Glutamatergic neuron (in vitro differentiated cells): ENCODE results near the gene AFAP1. TPM values are rescaled to one million over a fixed set of nuclear protein-coding genes. Genes with fewer than 3 reads are reported as not detected.
A peak's percentile ranks its signal among the peaks of the same experiment; 100 is the strongest.

ENCODE experiments used
- DNase-seq: peaks from one replicate; pipeline ENCODE4 v3.0.0; 2022
- H3K27ac Mint-ChIP-seq: one replicate; pipeline ENCODE4 v1.8.0; 2020; ENCODE audit warnings: mild to moderate bottlenecking, mixed read lengths, inconsistent platforms; ENCODE audit not compliant: unreplicated experiment
- H3K27me3 Mint-ChIP-seq: one replicate; pipeline ENCODE4 v1.8.0; 2020; ENCODE audit warnings: mild to moderate bottlenecking, moderate library complexity, mixed read lengths, inconsistent platforms; ENCODE audit not compliant: unreplicated experiment
- H3K36me3 Mint-ChIP-seq: one replicate; pipeline ENCODE4 v1.8.0; 2020; ENCODE audit warnings: mild to moderate bottlenecking, mixed read lengths, inconsistent platforms; ENCODE audit not compliant: unreplicated experiment
- H3K4me1 Mint-ChIP-seq: one replicate; pipeline ENCODE4 v1.8.0; 2020; ENCODE audit warnings: mild to moderate bottlenecking, low read depth, mixed read lengths, inconsistent platforms; ENCODE audit not compliant: unreplicated experiment
- H3K4me3 Mint-ChIP-seq: one replicate; pipeline ENCODE4 v1.8.0; 2020; ENCODE audit warnings: mild to moderate bottlenecking, mixed read lengths, inconsistent platforms; ENCODE audit not compliant: unreplicated experiment
- H3K9me3 Mint-ChIP-seq: one replicate; pipeline ENCODE4 v1.8.0; 2020; ENCODE audit warnings: mild to moderate bottlenecking, moderate library complexity, mixed read lengths, inconsistent platforms; ENCODE audit not compliant: unreplicated experiment
- total RNA-seq: library from RNA; stranded (reverse); fragmentation: NEBNext Ultra II Directional; extraction: Animal tissue kit (Norgen Biotek cat#: 25700); gene quantifications from one replicate; pipeline ENCODE4 v1.2.1, GENCODE V29; 2021; ENCODE audit not compliant: unreplicated experiment
- TF ChIP-seq, protein P1 (sequence below): fragments of 200-600 bp; sonication (generic); IDR thresholded peaks from one replicate; pipeline ENCODE4 v1.5.0; 2021; ENCODE audit not compliant: partially characterized antibody, unreplicated experiment

The AFAP1 gene
- total RNA-seq, 1 donor from 2014 or later, result 528 TPM

DNA sequence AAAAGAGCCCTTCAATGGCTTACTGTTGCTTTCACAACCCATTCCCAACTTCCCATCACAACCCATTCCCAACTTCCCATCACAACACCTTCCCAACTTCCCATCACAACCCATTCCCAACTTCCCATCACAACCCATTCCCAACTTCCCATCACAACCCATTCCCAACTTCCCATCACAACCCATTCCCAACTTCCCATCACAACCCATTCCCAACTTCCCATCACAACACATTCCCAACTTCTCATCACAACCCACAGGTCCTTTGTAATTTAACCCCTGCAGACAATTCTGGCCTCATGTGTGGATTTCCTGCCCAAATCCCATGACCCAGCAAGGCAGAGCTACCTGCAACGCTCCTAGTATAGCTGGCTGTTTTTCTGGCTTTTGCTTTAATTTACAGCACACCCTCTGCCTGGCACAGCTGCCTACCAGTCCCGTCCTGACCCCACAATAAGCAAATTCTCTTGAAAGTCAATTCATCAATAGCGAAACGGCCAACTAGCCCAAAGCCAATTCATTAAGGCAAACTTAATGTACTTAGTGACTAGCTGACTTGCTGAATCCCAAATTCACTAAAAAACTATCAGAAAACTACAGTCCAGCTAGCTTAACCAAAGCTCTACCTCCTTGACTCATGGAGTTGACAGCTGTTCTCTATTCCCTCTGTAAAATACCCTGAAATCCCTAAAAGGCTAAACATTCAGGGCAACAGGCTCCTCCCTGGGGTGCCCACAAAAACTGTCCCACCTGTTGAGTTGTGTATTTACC is 75.6 kb downstream of the AFAP1 start:
- H3K36me3 Mint-ChIP-seq, result peaks cover 22% of the 10 kb centered on the region
- H3K4me3 Mint-ChIP-seq, result peak overlapping the region; percentile 40
- no peak for DNase-seq
- H3K27me3 Mint-ChIP-seq, result peaks cover 31% of the 10 kb centered on the region
- peaks cover 59% of the 10 kb centered on the region for H3K4me1 Mint-ChIP-seq
- TF ChIP-seq, protein P1, sequence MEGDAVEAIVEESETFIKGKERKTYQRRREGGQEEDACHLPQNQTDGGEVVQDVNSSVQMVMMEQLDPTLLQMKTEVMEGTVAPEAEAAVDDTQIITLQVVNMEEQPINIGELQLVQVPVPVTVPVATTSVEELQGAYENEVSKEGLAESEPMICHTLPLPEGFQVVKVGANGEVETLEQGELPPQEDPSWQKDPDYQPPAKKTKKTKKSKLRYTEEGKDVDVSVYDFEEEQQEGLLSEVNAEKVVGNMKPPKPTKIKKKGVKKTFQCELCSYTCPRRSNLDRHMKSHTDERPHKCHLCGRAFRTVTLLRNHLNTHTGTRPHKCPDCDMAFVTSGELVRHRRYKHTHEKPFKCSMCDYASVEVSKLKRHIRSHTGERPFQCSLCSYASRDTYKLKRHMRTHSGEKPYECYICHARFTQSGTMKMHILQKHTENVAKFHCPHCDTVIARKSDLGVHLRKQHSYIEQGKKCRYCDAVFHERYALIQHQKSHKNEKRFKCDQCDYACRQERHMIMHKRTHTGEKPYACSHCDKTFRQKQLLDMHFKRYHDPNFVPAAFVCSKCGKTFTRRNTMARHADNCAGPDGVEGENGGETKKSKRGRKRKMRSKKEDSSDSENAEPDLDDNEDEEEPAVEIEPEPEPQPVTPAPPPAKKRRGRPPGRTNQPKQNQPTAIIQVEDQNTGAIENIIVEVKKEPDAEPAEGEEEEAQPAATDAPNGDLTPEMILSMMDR, result no peak
- peaks cover 47% of the 10 kb centered on the region for H3K9me3 Mint-ChIP-seq
- peak overlapping the region; percentile 76 for H3K27ac Mint-ChIP-seq

- H3K36me3 Mint-ChIP-seq, result peaks cover 18% of the 10 kb centered on the region
- H3K27ac Mint-ChIP-seq, result peak overlapping the region; percentile 80
- H3K27me3 Mint-ChIP-seq, result peaks cover 37% of the 10 kb centered on the region
- peaks cover 67% of the 10 kb centered on the region for H3K4me1 Mint-ChIP-seq
- H3K4me3 Mint-ChIP-seq, result peak overlapping the region; percentile 72
- peak; percentile 52 for DNase-seq
- peaks cover 53% of the 10 kb centered on the region for H3K9me3 Mint-ChIP-seq
- TF ChIP-seq, protein P1, result no peak
These were observed 77.0 kb downstream of the AFAP1 start for GRCh38 chr4:7862561-7863192.

DNA sequence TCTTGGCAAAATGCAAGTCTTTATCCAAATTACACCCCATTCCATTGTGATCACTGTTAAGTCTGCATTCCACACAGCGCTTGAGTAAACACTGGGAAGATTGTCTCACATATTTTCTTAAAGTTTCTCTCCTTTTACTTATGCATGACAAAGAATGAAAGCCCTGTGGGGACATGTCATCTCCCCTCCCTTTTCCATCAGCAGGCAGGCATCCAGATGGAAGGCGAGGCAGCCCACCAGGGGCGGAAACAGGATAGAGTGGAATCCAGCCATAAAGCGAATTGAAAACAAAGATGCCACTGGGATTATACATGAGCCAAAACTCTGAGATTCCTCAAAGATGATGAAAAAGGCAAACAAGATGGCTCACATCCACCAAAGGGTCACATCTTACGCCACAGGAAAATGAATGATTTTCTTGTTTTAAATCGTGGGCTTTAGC is 78.2 kb downstream of the AFAP1 start:
- Mint-ChIP-seq H3K4me1 (peaks cover 75% of the 10 kb centered on the region), H3K4me3 (peak overlapping the region; percentile 72), H3K36me3 (peaks cover 16% of the 10 kb centered on the region), H3K27ac (peak overlapping the region; percentile 80), H3K27me3 (peaks cover 40% of the 10 kb centered on the region), H3K9me3 (peaks cover 58% of the 10 kb centered on the region)
- TF ChIP-seq, protein P1, result no peak
- no peak for DNase-seq

DNA sequence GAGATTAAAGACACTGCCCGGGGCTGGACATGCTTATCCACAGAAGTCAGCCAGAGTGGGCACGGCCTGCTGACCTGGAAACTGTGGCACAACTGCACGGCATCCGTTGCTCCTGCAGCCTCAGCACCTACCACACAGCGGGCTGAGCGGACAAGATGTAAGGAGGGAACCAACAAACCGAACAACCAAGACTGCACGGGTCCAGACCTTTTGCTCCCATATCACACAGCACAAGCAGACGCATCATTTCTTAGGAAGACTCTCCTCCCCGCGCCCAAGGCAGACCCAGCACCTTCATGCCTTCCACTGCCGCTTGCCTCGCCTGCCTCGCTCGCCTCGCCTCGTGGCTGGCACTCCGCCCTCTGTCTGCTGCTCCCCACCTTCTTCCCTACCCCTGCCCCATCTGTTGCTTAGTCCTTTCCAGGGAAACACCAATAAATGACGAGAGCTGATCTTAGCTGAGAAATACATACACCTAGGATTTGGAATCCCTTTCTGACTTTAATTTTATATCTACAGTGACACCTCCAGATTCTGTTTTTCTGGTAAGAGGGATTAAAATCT is 79.0 kb downstream of the AFAP1 start:
- peaks cover 81% of the 10 kb centered on the region for H3K4me1 Mint-ChIP-seq
- H3K36me3 Mint-ChIP-seq, result peaks cover 13% of the 10 kb centered on the region
- TF ChIP-seq, protein P1, result no peak
- no peak for DNase-seq
- peaks cover 61% of the 10 kb centered on the region for H3K9me3 Mint-ChIP-seq
- peak overlapping the region; percentile 75 for H3K4me3 Mint-ChIP-seq
- H3K27me3 Mint-ChIP-seq, result peaks cover 45% of the 10 kb centered on the region
- peak overlapping the region; percentile 94 for H3K27ac Mint-ChIP-seq
